Thyroid gland (tissue), 4 donors: Measurements from ENCODE around the gene SLX4. TPM values are rescaled to one million over a fixed set of nuclear protein-coding genes. Genes with fewer than 3 reads are reported as not detected.
A peak's percentile ranks its signal among the peaks of the same experiment; 100 is the strongest.

Experiments
- DNase-seq, 2 donors: peaks; one replicate each; pipeline ENCODE4 v3.0.0-alpha.2; 2019
- H3K27ac ChIP-seq, 3 donors: fragments of 200-600 bp; sonication (generic); 1 replicate in 2 of 3; 2 replicates in 1 of 3; pipeline ENCODE4 v1.5.1; 2016 to 2019; ENCODE audit warnings: mild to moderate bottlenecking in 1 of 3, moderate library complexity in 1 of 3
- H3K27me3 ChIP-seq: fragments of 200-600 bp; sonication (generic); one replicate; pipeline ENCODE4 v1.5.1; 2019
- H3K36me3 ChIP-seq, 2 donors: fragments of 200-600 bp; sonication (generic); one replicate each; pipeline ENCODE4 v1.5.1; 2016 to 2019
- H3K4me1 ChIP-seq, 2 donors: fragments of 200-600 bp; sonication (generic); one replicate each; pipeline ENCODE4 v1.5.1; 2017 to 2019
- H3K4me3 ChIP-seq, 3 donors: fragments of 200-600 bp; sonication (generic); replicated peaks in 1 of 3; 1 replicate in 2 of 3; 2 replicates in 1 of 3; pipeline ENCODE4 v1.5.1; 2016; ENCODE audit warnings: mild to moderate bottlenecking in 1 of 3
- H3K9me3 ChIP-seq: fragments of 200-600 bp; sonication (generic); one replicate; pipeline ENCODE4 v1.5.1; 2017
- CTCF ChIP-seq, 6 experiments: fragments of 200-600 bp in 3 of 6; fragments of 450-650 bp in 3 of 6; sonication (generic) in 3 of 6; IDR thresholded peaks; one replicate each; pipeline ENCODE4 v1.5.1; 2016 to 2019; ENCODE audit warnings: antibody characterized with exemption in 6 of 6, mild to moderate bottlenecking in 2 of 6, inconsistent platforms in 1 of 6, moderate library complexity in 1 of 6
- POLR2A ChIP-seq, 2 donors: fragments of 450-650 bp; IDR thresholded peaks; one replicate each; pipeline ENCODE4 v1.6.1; 2017; ENCODE audit warnings: antibody characterized with exemption in 2 of 2, mild to moderate bottlenecking in 2 of 2, moderate library complexity in 1 of 2
- whole genome bisulfite sequencing, 2 donors: methylation state at CpG; one replicate each; pipeline ENCODE4 v1.1.5; 2017; 5-methylcytosine and 5-hydroxymethylcytosine counted together
- intact Hi-C: fragments of 100-400 bp; cut with DNase I; formaldehyde crosslinking; loops from one replicate; pipeline ENCODE4 v1.15.1; 2023
- total RNA-seq, 4 donors: library from RNA; depleted of rRNA; stranded (reverse); fragments of >200 nt; gene quantifications; one replicate each; pipeline ENCODE4 v1.2.3, GENCODE V29; 2016

The SLX4 gene
- total RNA-seq, 4 donors from 2014 or later = 2.7 to 4.9 (median 4.5) TPM

GRCh38 chr16:3655396-3656159 is 44.2 kb upstream of the SLX4 start:
- peaks cover 23 to 26% of the 10 kb centered on the region in 2 donors for H3K36me3 ChIP-seq
- H3K27me3 ChIP-seq = no peaks in the 10 kb centered on the region
- DNase-seq = no peak
- H3K4me3 ChIP-seq = no peak overlapping the region
- peaks cover 0 to 11% of the 10 kb centered on the region in 2 donors for H3K4me1 ChIP-seq
- H3K27ac ChIP-seq = peak overlapping the region in 1 of 3 donors; percentile 45
- no peaks in the 10 kb centered on the region for H3K9me3 ChIP-seq
- 83 to 90% methylated on average over 7 to 11 of the region's 21 CpGs for WGBS, 2 donors
- TF ChIP-seq POLR2A (IDR thresholded peaks at IDR 0.05) (no peak), CTCF (IDR thresholded peaks at IDR 0.05) (no peak)
- intact Hi-C loops = no loop called here

- Histone ChIP-seq H3K9me3 (no peaks in the 10 kb centered on the region), H3K4me3 (no peak overlapping the region), H3K36me3 (peaks cover 23 to 26% of the 10 kb centered on the region in 2 donors), H3K4me1 (peaks cover 0 to 11% of the 10 kb centered on the region in 2 donors), H3K27ac (peak overlapping the region; percentile 45 to 58 (median 45)), H3K27me3 (no peaks in the 10 kb centered on the region)
- DNase-seq = no peak
- intact Hi-C loops = no loop called here
- no peak for TF ChIP-seq POLR2A (IDR thresholded peaks at IDR 0.05)
- TF ChIP-seq CTCF (IDR thresholded peaks at IDR 0.05) = no peak
- 78 to 86% methylated on average over 6 to 12 of the region's 12 CpGs for WGBS, 2 donors
These were observed 43.6 kb upstream of the SLX4 start for GRCh38 chr16:3655030-3655395.

DNA sequence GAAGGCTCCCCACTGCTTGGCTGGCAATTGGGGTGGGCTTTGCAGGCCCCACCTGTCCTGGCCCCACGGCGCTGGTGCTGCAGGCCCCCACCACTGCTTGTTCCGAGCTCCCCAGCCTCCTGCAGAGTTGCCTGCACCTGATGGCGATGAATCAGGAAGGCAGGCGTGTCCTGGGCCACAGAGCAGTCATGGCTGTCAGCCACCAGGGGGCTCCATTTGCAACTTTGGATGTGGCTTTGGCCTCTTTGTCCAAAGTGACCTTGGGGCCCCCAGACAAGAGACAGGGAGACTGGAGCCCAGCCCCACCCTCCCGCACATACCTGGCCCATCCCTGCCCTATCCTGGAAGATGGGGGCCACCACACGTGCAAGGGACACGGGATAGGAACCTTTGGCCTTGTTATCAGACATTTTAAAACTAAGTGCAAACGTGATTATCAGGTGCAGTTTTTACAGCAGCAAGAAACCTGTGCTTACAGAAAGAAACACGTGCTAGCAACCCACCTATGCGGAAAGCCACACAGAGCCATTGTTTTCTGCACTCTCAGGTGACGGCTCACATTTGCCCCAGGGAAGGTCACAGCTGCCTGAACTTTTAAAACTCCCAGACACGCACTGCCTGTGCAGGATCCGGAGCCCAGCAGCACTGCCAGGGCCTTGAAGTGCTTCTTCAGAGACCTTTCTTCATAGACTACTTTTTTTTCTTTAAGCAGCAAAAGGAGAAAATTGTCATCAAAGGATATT is 43.0 kb upstream of the SLX4 start, which contains the start of gene DNASE1:
DNASE1 (plus strand) TSS at position 443 of the 743 bp plus-strand sequence. CDS start 683 bp downstream, outside the sequence.
- Histone ChIP-seq H3K4me1 (peaks cover 0 to 11% of the 10 kb centered on the region in 2 donors), H3K9me3 (no peaks in the 10 kb centered on the region), H3K4me3 (no peak within 1 kb of the TSS), H3K36me3 (peaks cover 23 to 26% of the 10 kb centered on the region in 2 donors), H3K27me3 (no peaks in the 10 kb centered on the region), H3K27ac (peak within 1 kb of the TSS; percentile 45 to 58 (median 45))
- 37 to 62% methylated on average over 6 to 9 of the region's 14 CpGs for WGBS, 2 donors
- intact Hi-C loops = no loop called here
- TF ChIP-seq CTCF (IDR thresholded peaks at IDR 0.05) (peak in 5 of 6 experiments; percentile 35 to 59 (median 36)), POLR2A (IDR thresholded peaks at IDR 0.05) (no peak)
- DNase-seq = peak; percentile 70 to 75

- TF ChIP-seq CTCF (IDR thresholded peaks at IDR 0.05) (no peak), POLR2A (IDR thresholded peaks at IDR 0.05) (no peak)
- Histone ChIP-seq H3K27ac (no peak overlapping the region), H3K4me1 (peaks cover 0 to 11% of the 10 kb centered on the region in 2 donors), H3K36me3 (peaks cover 11 to 12% of the 10 kb centered on the region in 2 donors), H3K4me3 (no peak overlapping the region), H3K27me3 (no peaks in the 10 kb centered on the region), H3K9me3 (no peaks in the 10 kb centered on the region)
- 89 to 90% methylated on average over 14 of the region's 14 CpGs for WGBS, 2 donors
- intact Hi-C loops = no loop called here
- no peak for DNase-seq
These were observed 41.2 kb upstream of the SLX4 start for GRCh38 chr16:3652373-3653195.
